HEK293 (cell line): ENCODE data around the gene BEST2.

Experiments
- EGR2 ChIP-seq: fragments of 450-650 bp; formaldehyde crosslinking; IDR thresholded peaks from 2 replicates; pipeline ENCODE4 v1.5.1; 2016; ENCODE audit warnings: low read depth, missing biosample characterization, missing genetic modification characterization
- PRDM1 ChIP-seq: fragments of 450-650 bp; formaldehyde crosslinking; IDR thresholded peaks from 2 replicates; pipeline ENCODE4; 2016; ENCODE audit warnings: missing biosample characterization, missing genetic modification characterization
- TSHZ1 ChIP-seq: fragments of 450-650 bp; formaldehyde crosslinking; IDR thresholded peaks from 2 replicates; pipeline ENCODE4 v1.5.1; 2016; ENCODE audit warnings: missing biosample characterization, missing genetic modification characterization, borderline replicate concordance
- ZBTB1 ChIP-seq: fragments of 450-650 bp; formaldehyde crosslinking; IDR thresholded peaks from 2 replicates; pipeline ENCODE4 v1.5.1; 2016; ENCODE audit warnings: missing biosample characterization, missing genetic modification characterization
- ZEB2 ChIP-seq: fragments of 450-650 bp; formaldehyde crosslinking; IDR thresholded peaks from 2 replicates; pipeline ENCODE4 v1.5.1; 2016; ENCODE audit warnings: missing biosample characterization, missing genetic modification characterization
- ZFP3 ChIP-seq: fragments of 450-650 bp; formaldehyde crosslinking; IDR thresholded peaks from 2 replicates; pipeline ENCODE4 v1.5.1; 2016; ENCODE audit warnings: low read depth, missing biosample characterization, missing genetic modification characterization
- ZNF121 ChIP-seq: fragments of 450-650 bp; formaldehyde crosslinking; IDR thresholded peaks from 2 replicates; pipeline ENCODE4 v1.5.1; 2016; ENCODE audit warnings: missing biosample characterization, missing genetic modification characterization
- ZNF138 ChIP-seq: fragments of 450-650 bp; formaldehyde crosslinking; IDR thresholded peaks from 2 replicates; pipeline ENCODE4 v1.5.1; 2016; ENCODE audit warnings: missing biosample characterization, missing genetic modification characterization, borderline replicate concordance
- ZNF157 ChIP-seq: fragments of 450-650 bp; formaldehyde crosslinking; IDR thresholded peaks from 2 replicates; pipeline ENCODE4 v1.5.1; 2016; ENCODE audit warnings: missing biosample characterization, missing genetic modification characterization
- ZNF23 ChIP-seq: fragments of 450-650 bp; formaldehyde crosslinking; IDR thresholded peaks from 2 replicates; pipeline ENCODE4 v1.5.1; 2016; ENCODE audit warnings: missing biosample characterization, missing genetic modification characterization, borderline replicate concordance
- ZNF239 ChIP-seq: fragments of 450-650 bp; formaldehyde crosslinking; IDR thresholded peaks from 2 replicates; pipeline ENCODE4 v1.5.1; 2016; ENCODE audit warnings: missing biosample characterization, missing genetic modification characterization
- ZNF280D ChIP-seq: fragments of 450-650 bp; formaldehyde crosslinking; IDR thresholded peaks from 2 replicates; pipeline ENCODE4 v1.5.1; 2016; ENCODE audit warnings: missing biosample characterization, missing genetic modification characterization
- ZNF394 ChIP-seq: fragments of 450-650 bp; formaldehyde crosslinking; IDR thresholded peaks from 2 replicates; pipeline ENCODE4 v1.5.1; 2016; ENCODE audit warnings: missing biosample characterization, missing genetic modification characterization, mild to moderate bottlenecking, moderate library complexity, borderline replicate concordance
- ZNF48 ChIP-seq: fragments of 450-650 bp; formaldehyde crosslinking; IDR thresholded peaks from 2 replicates; pipeline ENCODE4 v1.5.1; 2016; ENCODE audit warnings: missing biosample characterization, missing genetic modification characterization
- ZNF530 ChIP-seq: fragments of 450-650 bp; formaldehyde crosslinking; IDR thresholded peaks from 2 replicates; pipeline ENCODE4 v1.5.1; 2016; ENCODE audit warnings: low read depth, missing biosample characterization, missing genetic modification characterization
- ZNF558 ChIP-seq: fragments of 450-650 bp; formaldehyde crosslinking; IDR thresholded peaks from 2 replicates; pipeline ENCODE4 v1.5.1; 2016; ENCODE audit warnings: missing biosample characterization, missing genetic modification characterization
- ZNF585B ChIP-seq: fragments of 450-650 bp; formaldehyde crosslinking; IDR thresholded peaks from 2 replicates; pipeline ENCODE4 v1.5.1; 2016; ENCODE audit warnings: missing biosample characterization, missing genetic modification characterization
- ZNF621 ChIP-seq: fragments of 450-650 bp; formaldehyde crosslinking; IDR thresholded peaks from 2 replicates; pipeline ENCODE4 v1.5.1; 2017; ENCODE audit warnings: missing biosample characterization, missing genetic modification characterization
- TF ChIP-seq, protein P1 (sequence below): fragments of 450-650 bp; formaldehyde crosslinking; IDR thresholded peaks from 2 replicates; pipeline ENCODE4 v1.5.1; 2016; ENCODE audit warnings: missing biosample characterization, missing genetic modification characterization
- TF ChIP-seq, protein P2 (sequence below): fragments of 450-650 bp; formaldehyde crosslinking; IDR thresholded peaks from 2 replicates; pipeline ENCODE4 v1.5.1; 2017; ENCODE audit warnings: missing biosample characterization, missing genetic modification characterization
- TF ChIP-seq, protein P3 (sequence below): fragments of 450-650 bp; formaldehyde crosslinking; IDR thresholded peaks from 2 replicates; pipeline ENCODE4 v1.5.1; 2016; ENCODE audit warnings: missing biosample characterization, missing genetic modification characterization
- TF ChIP-seq, protein P4 (sequence below): fragments of 450-650 bp; formaldehyde crosslinking; IDR thresholded peaks from 2 replicates; pipeline ENCODE4; 2016; ENCODE audit warnings: missing biosample characterization, missing genetic modification characterization
- TF ChIP-seq, protein P5 (sequence below): IDR thresholded peaks from 2 replicates; pipeline ENCODE4 v1.6.1; 2011; ENCODE audit warnings: mild to moderate bottlenecking, low read depth, low read length, borderline replicate concordance

Gene BEST2

GRCh38 chr19:12791345-12792050 lies 39.9 kb downstream of the BEST2 start, which contains the start of gene JUNB (continued):
- TF ChIP-seq, protein P1, sequence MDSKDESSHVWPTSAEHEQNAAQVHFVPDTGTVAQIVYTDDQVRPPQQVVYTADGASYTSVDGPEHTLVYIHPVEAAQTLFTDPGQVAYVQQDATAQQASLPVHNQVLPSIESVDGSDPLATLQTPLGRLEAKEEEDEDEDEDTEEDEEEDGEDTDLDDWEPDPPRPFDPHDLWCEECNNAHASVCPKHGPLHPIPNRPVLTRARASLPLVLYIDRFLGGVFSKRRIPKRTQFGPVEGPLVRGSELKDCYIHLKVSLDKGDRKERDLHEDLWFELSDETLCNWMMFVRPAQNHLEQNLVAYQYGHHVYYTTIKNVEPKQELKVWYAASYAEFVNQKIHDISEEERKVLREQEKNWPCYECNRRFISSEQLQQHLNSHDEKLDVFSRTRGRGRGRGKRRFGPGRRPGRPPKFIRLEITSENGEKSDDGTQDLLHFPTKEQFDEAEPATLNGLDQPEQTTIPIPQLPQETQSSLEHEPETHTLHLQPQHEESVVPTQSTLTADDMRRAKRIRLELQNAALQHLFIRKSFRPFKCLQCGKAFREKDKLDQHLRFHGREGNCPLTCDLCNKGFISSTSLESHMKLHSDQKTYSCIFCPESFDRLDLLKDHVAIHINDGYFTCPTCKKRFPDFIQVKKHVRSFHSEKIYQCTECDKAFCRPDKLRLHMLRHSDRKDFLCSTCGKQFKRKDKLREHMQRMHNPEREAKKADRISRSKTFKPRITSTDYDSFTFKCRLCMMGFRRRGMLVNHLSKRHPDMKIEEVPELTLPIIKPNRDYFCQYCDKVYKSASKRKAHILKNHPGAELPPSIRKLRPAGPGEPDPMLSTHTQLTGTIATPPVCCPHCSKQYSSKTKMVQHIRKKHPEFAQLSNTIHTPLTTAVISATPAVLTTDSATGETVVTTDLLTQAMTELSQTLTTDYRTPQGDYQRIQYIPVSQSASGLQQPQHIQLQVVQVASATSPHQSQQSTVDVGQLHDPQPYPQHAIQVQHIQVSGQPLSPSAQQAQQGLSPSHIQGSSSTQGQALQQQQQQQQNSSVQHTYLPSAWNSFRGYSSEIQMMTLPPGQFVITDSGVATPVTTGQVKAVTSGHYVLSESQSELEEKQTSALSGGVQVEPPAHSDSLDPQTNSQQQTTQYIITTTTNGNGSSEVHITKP (tag by site-specific recombination), result peak; percentile 84
- TF ChIP-seq ZNF239 (tag by site-specific recombination) (no peak), ZNF121 (tag by site-specific recombination) (no peak), ZNF621 (tag by site-specific recombination) (no peak), PRDM1 (no peak), ZNF138 (tag by site-specific recombination) (no peak), ZNF48 (no peak), ZNF157 (tag by site-specific recombination) (no peak), ZFP3 (tag by site-specific recombination) (no peak), ZNF23 (tag by site-specific recombination) (no peak), ZBTB1 (tag by site-specific recombination) (no peak), ZNF530 (tag by site-specific recombination) (no peak), ZNF394 (tag by site-specific recombination) (peak; percentile 76), ZNF585B (no peak), TSHZ1 (tag by site-specific recombination) (no peak), ZNF280D (no peak), ZEB2 (tag by site-specific recombination) (peak; percentile 79), ZNF558 (tag by site-specific recombination) (no peak), EGR2 (tag by site-specific recombination) (peak; percentile 79)
- TF ChIP-seq, protein P2, sequence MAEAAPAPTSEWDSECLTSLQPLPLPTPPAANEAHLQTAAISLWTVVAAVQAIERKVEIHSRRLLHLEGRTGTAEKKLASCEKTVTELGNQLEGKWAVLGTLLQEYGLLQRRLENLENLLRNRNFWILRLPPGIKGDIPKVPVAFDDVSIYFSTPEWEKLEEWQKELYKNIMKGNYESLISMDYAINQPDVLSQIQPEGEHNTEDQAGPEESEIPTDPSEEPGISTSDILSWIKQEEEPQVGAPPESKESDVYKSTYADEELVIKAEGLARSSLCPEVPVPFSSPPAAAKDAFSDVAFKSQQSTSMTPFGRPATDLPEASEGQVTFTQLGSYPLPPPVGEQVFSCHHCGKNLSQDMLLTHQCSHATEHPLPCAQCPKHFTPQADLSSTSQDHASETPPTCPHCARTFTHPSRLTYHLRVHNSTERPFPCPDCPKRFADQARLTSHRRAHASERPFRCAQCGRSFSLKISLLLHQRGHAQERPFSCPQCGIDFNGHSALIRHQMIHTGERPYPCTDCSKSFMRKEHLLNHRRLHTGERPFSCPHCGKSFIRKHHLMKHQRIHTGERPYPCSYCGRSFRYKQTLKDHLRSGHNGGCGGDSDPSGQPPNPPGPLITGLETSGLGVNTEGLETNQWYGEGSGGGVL (tag by site-specific recombination), result peak; percentile 50; the same call in 1 of the 2 replicates
- TF ChIP-seq, protein P3, sequence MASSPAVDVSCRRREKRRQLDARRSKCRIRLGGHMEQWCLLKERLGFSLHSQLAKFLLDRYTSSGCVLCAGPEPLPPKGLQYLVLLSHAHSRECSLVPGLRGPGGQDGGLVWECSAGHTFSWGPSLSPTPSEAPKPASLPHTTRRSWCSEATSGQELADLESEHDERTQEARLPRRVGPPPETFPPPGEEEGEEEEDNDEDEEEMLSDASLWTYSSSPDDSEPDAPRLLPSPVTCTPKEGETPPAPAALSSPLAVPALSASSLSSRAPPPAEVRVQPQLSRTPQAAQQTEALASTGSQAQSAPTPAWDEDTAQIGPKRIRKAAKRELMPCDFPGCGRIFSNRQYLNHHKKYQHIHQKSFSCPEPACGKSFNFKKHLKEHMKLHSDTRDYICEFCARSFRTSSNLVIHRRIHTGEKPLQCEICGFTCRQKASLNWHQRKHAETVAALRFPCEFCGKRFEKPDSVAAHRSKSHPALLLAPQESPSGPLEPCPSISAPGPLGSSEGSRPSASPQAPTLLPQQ (tag by site-specific recombination), result peak; percentile 87
- TF ChIP-seq, protein P4, sequence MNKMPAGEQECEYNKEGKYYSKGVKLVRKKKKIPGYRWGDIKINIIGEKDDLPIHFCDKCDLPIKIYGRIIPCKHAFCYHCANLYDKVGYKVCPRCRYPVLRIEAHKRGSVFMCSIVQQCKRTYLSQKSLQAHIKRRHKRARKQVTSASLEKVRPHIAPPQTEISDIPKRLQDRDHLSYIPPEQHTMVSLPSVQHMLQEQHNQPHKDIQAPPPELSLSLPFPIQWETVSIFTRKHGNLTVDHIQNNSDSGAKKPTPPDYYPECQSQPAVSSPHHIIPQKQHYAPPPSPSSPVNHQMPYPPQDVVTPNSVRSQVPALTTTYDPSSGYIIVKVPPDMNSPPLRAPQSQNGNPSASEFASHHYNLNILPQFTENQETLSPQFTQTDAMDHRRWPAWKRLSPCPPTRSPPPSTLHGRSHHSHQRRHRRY (tag by site-specific recombination), result no peak
- TF ChIP-seq, protein P5, sequence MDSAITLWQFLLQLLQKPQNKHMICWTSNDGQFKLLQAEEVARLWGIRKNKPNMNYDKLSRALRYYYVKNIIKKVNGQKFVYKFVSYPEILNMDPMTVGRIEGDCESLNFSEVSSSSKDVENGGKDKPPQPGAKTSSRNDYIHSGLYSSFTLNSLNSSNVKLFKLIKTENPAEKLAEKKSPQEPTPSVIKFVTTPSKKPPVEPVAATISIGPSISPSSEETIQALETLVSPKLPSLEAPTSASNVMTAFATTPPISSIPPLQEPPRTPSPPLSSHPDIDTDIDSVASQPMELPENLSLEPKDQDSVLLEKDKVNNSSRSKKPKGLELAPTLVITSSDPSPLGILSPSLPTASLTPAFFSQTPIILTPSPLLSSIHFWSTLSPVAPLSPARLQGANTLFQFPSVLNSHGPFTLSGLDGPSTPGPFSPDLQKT, result no peak
